ENCODE data around the gene PCDHB4. TPM values are rescaled to one million over a fixed set of nuclear protein-coding genes. Genes with fewer than 3 reads are reported as not detected.

PCDHB4 gene
- total and polyA plus RNA-seq, 2 of the 13 experiments (the other 11 are each of a cell fraction or from before 2014, with no cell fraction given) = 0.08 to 0.13 TPM

DNA sequence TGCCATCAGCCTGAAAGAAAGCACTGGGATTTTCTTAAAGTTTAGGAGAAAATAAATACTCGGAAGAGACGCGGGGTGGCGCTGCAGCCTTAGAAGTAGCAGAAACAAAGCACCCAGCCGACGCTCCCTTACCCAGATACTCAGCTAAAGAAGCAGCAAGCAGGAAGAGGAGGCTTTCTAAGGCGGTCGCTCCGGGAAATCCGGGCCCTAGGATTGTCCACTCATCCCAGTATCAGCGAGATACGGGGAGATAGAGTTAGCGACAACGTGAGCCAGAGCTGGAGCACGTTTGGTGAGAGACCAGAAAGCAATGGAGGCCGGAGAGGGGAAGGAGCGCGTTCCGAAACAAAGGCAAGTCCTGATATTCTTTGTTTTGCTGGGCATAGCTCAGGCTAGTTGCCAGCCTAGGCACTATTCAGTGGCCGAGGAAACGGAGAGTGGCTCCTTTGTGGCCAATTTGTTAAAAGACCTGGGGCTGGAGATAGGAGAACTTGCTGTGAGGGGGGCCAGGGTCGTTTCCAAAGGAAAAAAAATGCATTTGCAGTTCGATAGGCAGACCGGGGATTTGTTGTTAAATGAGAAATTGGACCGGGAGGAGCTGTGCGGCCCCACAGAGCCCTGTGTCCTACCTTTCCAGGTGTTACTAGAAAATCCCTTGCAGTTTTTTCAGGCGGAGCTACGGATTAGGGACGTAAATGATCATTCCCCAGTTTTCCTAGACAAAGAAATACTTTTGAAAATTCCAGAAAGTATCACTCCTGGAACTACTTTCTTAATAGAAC lies 26.9 kb upstream of the PCDHB4 start, which contains the start of gene PCDHB2 (continued):
- TF ChIP-seq PRMT3 (CRISPR knock-in tag; IDR thresholded peaks at IDR 0.05; ENCODE audit: borderline replicate concordance, low read depth) = no peak
- TF ChIP-seq, protein P1, sequence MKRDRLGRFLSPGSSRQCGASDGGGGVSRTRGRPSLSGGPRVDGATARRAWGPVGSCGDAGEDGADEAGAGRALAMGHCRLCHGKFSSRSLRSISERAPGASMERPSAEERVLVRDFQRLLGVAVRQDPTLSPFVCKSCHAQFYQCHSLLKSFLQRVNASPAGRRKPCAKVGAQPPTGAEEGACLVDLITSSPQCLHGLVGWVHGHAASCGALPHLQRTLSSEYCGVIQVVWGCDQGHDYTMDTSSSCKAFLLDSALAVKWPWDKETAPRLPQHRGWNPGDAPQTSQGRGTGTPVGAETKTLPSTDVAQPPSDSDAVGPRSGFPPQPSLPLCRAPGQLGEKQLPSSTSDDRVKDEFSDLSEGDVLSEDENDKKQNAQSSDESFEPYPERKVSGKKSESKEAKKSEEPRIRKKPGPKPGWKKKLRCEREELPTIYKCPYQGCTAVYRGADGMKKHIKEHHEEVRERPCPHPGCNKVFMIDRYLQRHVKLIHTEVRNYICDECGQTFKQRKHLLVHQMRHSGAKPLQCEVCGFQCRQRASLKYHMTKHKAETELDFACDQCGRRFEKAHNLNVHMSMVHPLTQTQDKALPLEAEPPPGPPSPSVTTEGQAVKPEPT (CRISPR knock-in tag; IDR thresholded peaks at IDR 0.05; ENCODE audit: low read depth) = 0 out of 2 replicates have a peak, but pooled peaks have one; percentile 31
- no peak for TF ChIP-seq CBX1 (IDR thresholded peaks at IDR 0.05; ENCODE audit: low read depth)
- 0 out of 2 replicates have a peak, but pooled peaks have one; percentile 7 for TF ChIP-seq FOSL2 (CRISPR knock-in tag; IDR thresholded peaks at IDR 0.05)
- peak; percentile 68; the same call in 1 of the 2 replicates for TF ChIP-seq ZFX (CRISPR knock-in tag; IDR thresholded peaks at IDR 0.05; ENCODE audit: low read depth)
- TF ChIP-seq ZNF841 (CRISPR knock-in tag; IDR thresholded peaks at IDR 0.05; ENCODE audit: borderline replicate concordance) = no peak
- TF ChIP-seq ZKSCAN1 (IDR thresholded peaks at IDR 0.05; ENCODE audit: low read length) = 0 out of 2 replicates have a peak, but pooled peaks have one; percentile 5
- TF ChIP-seq, protein P2, sequence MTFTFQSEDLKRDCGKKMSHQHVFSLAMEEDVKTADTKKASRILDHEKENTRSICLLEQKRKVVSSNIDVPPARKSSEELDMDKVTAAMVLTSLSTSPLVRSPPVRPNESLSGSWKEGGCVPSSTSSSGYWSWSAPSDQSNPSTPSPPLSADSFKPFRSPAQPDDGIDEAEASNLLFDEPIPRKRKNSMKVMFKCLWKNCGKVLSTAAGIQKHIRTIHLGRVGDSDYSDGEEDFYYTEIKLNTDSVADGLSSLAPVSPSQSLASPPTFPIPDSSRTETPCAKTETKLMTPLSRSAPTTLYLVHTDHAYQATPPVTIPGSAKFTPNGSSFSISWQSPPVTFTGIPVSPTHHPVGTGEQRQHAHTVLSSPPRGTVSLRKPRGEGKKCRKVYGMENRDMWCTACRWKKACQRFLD (CRISPR knock-in tag; IDR thresholded peaks at IDR 0.05; ENCODE audit: borderline replicate concordance) = no peak
- peak; percentile 39; the same call in 1 of the 2 replicates for TF ChIP-seq SALL2 (CRISPR knock-in tag; IDR thresholded peaks at IDR 0.05)
- peak; percentile 64 for TF ChIP-seq STAG1 (CRISPR knock-in tag; IDR thresholded peaks at IDR 0.05)
- TF ChIP-seq, protein P3, sequence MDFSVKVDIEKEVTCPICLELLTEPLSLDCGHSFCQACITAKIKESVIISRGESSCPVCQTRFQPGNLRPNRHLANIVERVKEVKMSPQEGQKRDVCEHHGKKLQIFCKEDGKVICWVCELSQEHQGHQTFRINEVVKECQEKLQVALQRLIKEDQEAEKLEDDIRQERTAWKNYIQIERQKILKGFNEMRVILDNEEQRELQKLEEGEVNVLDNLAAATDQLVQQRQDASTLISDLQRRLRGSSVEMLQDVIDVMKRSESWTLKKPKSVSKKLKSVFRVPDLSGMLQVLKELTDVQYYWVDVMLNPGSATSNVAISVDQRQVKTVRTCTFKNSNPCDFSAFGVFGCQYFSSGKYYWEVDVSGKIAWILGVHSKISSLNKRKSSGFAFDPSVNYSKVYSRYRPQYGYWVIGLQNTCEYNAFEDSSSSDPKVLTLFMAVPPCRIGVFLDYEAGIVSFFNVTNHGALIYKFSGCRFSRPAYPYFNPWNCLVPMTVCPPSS (IDR thresholded peaks at IDR 0.05) = no peak
- TF ChIP-seq NFE2 (CRISPR knock-in tag; IDR thresholded peaks at IDR 0.05) = no peak
- peak; percentile 24; the same call in 1 of the 2 replicates for TF ChIP-seq CBX5 (CRISPR knock-in tag; IDR thresholded peaks at IDR 0.05; ENCODE audit: borderline replicate concordance)
- TF ChIP-seq, protein P4, sequence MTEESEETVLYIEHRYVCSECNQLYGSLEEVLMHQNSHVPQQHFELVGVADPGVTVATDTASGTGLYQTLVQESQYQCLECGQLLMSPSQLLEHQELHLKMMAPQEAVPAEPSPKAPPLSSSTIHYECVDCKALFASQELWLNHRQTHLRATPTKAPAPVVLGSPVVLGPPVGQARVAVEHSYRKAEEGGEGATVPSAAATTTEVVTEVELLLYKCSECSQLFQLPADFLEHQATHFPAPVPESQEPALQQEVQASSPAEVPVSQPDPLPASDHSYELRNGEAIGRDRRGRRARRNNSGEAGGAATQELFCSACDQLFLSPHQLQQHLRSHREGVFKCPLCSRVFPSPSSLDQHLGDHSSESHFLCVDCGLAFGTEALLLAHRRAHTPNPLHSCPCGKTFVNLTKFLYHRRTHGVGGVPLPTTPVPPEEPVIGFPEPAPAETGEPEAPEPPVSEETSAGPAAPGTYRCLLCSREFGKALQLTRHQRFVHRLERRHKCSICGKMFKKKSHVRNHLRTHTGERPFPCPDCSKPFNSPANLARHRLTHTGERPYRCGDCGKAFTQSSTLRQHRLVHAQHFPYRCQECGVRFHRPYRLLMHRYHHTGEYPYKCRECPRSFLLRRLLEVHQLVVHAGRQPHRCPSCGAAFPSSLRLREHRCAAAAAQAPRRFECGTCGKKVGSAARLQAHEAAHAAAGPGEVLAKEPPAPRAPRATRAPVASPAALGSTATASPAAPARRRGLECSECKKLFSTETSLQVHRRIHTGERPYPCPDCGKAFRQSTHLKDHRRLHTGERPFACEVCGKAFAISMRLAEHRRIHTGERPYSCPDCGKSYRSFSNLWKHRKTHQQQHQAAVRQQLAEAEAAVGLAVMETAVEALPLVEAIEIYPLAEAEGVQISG (CRISPR knock-in tag; IDR thresholded peaks at IDR 0.05) = peak; percentile 90
